Measurements from ENCODE around the gene ADGRV1. TPM values are rescaled to one million over a fixed set of nuclear protein-coding genes. Genes with fewer than 3 reads are reported as not detected.

ADGRV1 gene
- total and polyA plus RNA-seq, 8 donors: 0.75 to 10.3 (median 4.0) TPM

GRCh38 chr5:90877049-90877448, 318.5 kb downstream of the ADGRV1 start:
- DNase-seq: no peak
- no peaks in the 10 kb centered on the region for H3K27me3 ChIP-seq
- no peaks in the 10 kb centered on the region for H3K36me3 ChIP-seq
- WGBS, 5 donors: 88 to 91% (median 91%) methylated on average over 2 of the region's 2 CpGs
- TF ChIP-seq EP300 (IDR thresholded peaks at IDR 0.05) (no peak), POLR2AphosphoS5 (IDR thresholded peaks at IDR 0.05) (no peak), POLR2A (IDR thresholded peaks at IDR 0.05) (no peak), CTCF (IDR thresholded peaks at IDR 0.05) (no peak)
- H3K9me3 ChIP-seq: no peaks in the 10 kb centered on the region
- intact Hi-C loops (cut with DNase I; ENCODE audit: low total_unique reads): loop anchor here (5.0 kb wide), 1 partner anchor 220 kb away; no protein-coding TSS in a partner anchor
- H3K4me1 ChIP-seq: peaks cover 8 to 54% (median 20%) of the 10 kb centered on the region in 4 donors
- H3K27ac ChIP-seq: no peak overlapping the region
- no peak overlapping the region for H3K4me3 ChIP-seq

- intact Hi-C loops (cut with DNase I; ENCODE audit: low total_unique reads): loop anchor here (5.0 kb wide), 1 partner anchor 219 kb away; no protein-coding TSS in a partner anchor
- no peak for TF ChIP-seq CTCF (IDR thresholded peaks at IDR 0.05)
- TF ChIP-seq POLR2AphosphoS5 (IDR thresholded peaks at IDR 0.05): peak; percentile 30 to 69 (median 59)
- no peak for TF ChIP-seq POLR2A (IDR thresholded peaks at IDR 0.05)
- TF ChIP-seq EP300 (IDR thresholded peaks at IDR 0.05): no peak
- peak overlapping the region in 4 of 5 donors; percentile 48 to 68 (median 63) for H3K27ac ChIP-seq
- H3K4me3 ChIP-seq: no peak overlapping the region
- no peaks in the 10 kb centered on the region for H3K27me3 ChIP-seq
- peak; percentile 30 to 80 for DNase-seq
- peaks cover 8 to 45% (median 19%) of the 10 kb centered on the region in 4 donors for H3K4me1 ChIP-seq
- no peaks in the 10 kb centered on the region for H3K9me3 ChIP-seq
- H3K36me3 ChIP-seq: no peaks in the 10 kb centered on the region
- WGBS, 5 donors: 8 to 14% (median 9%) methylated on average over 7 of the region's 7 CpGs
Observed at GRCh38 chr5:90878081-90878480, 319.5 kb downstream of the ADGRV1 start.

- H3K9me3 ChIP-seq: no peaks in the 10 kb centered on the region
- intact Hi-C loops (cut with DNase I; ENCODE audit: low total_unique reads): loop anchor here (5.0 kb wide), 1 partner anchor 219 kb away; no protein-coding TSS in a partner anchor
- peak overlapping the region in 4 of 5 donors; percentile 48 to 68 (median 63) for H3K27ac ChIP-seq
- H3K27me3 ChIP-seq: no peaks in the 10 kb centered on the region
- peak in 1 of 2 donors; percentile 66 for DNase-seq
- WGBS, 5 donors: 24 to 38% (median 26%) methylated on average over 3 of the region's 3 CpGs
- H3K4me3 ChIP-seq: no peak overlapping the region
- no peak for TF ChIP-seq CTCF (IDR thresholded peaks at IDR 0.05)
- no peak for TF ChIP-seq POLR2A (IDR thresholded peaks at IDR 0.05)
- TF ChIP-seq EP300 (IDR thresholded peaks at IDR 0.05): no peak
- peak; percentile 27 to 76 (median 61) for TF ChIP-seq POLR2AphosphoS5 (IDR thresholded peaks at IDR 0.05)
- no peaks in the 10 kb centered on the region for H3K36me3 ChIP-seq
- H3K4me1 ChIP-seq: peaks cover 8 to 40% (median 17%) of the 10 kb centered on the region in 4 donors
Observed at GRCh38 chr5:90878549-90879196, 320.1 kb downstream of the ADGRV1 start.

GRCh38 chr5:90881626-90882150, 323.1 kb downstream of the ADGRV1 start:
- intact Hi-C loops (cut with DNase I; ENCODE audit: low total_unique reads): no loop called here
- H3K4me1 ChIP-seq: peaks cover 8 to 25% (median 15%) of the 10 kb centered on the region in 4 donors
- H3K27ac ChIP-seq: no peak overlapping the region
- H3K9me3 ChIP-seq: no peaks in the 10 kb centered on the region
- no peak overlapping the region for H3K4me3 ChIP-seq
- WGBS, 5 donors: 85 to 92% (median 88%) methylated on average over 3 of the region's 3 CpGs
- DNase-seq: no peak
- no peaks in the 10 kb centered on the region for H3K36me3 ChIP-seq
- no peak for TF ChIP-seq POLR2AphosphoS5 (IDR thresholded peaks at IDR 0.05)
- no peak for TF ChIP-seq CTCF (IDR thresholded peaks at IDR 0.05)
- no peak for TF ChIP-seq POLR2A (IDR thresholded peaks at IDR 0.05)
- TF ChIP-seq EP300 (IDR thresholded peaks at IDR 0.05): no peak
- H3K27me3 ChIP-seq: no peaks in the 10 kb centered on the region

Measured in stomach (tissue), 9 donors.